Measurements from ENCODE around the gene PCCA.
"Not testable (repeated sequence)": the region's sequence is repeated elsewhere in the genome, so short reads cannot be mapped to it uniquely, and the experiment has no call there.

The PCCA gene

GRCh38 chr13:100300708-100301107 is 211.8 kb downstream of the PCCA start:
- DNase-seq, result no peak

- no peak for DNase-seq
Observed at GRCh38 chr13:100301418-100301817, 212.5 kb downstream of the PCCA start.

GRCh38 chr13:100302391-100302790 is 213.5 kb downstream of the PCCA start:
- no peak for DNase-seq

GRCh38 chr13:100304229-100304628 is 215.3 kb downstream of the PCCA start:
- DNase-seq, result no peak

GRCh38 chr13:100305398-100305797 is 216.5 kb downstream of the PCCA start:
- no peak for DNase-seq

- no peak for DNase-seq
Observed at GRCh38 chr13:100306030-100306429, 217.1 kb downstream of the PCCA start.

GRCh38 chr13:100306434-100306999 is 217.6 kb downstream of the PCCA start:
- no peak for DNase-seq

GRCh38 chr13:100314132-100314910 is 225.4 kb downstream of the PCCA start:
- DNase-seq, result no peak

GRCh38 chr13:100315522-100315921 is 226.6 kb downstream of the PCCA start:
- DNase-seq, result no peak

GRCh38 chr13:100318473-100318872 is 229.6 kb downstream of the PCCA start:
- not testable (repeated sequence) for DNase-seq

- no peak for DNase-seq
Observed at GRCh38 chr13:100323937-100324336, 235.0 kb downstream of the PCCA start.

GRCh38 chr13:100330662-100331061 is 241.8 kb downstream of the PCCA start:
- no peak for DNase-seq

- DNase-seq, result no peak
Observed at GRCh38 chr13:100333141-100333540, 244.2 kb downstream of the PCCA start.

GRCh38 chr13:100334214-100334613 is 245.3 kb downstream of the PCCA start:
- no peak for DNase-seq

- DNase-seq, result no peak
Observed at GRCh38 chr13:100336795-100337516, 248.1 kb downstream of the PCCA start.

- no peak for DNase-seq
Observed at GRCh38 chr13:100338275-100338674, 249.4 kb downstream of the PCCA start.

GRCh38 chr13:100339411-100339940 is 250.6 kb downstream of the PCCA start:
- DNase-seq, result no peak

- no peak for DNase-seq
Observed at GRCh38 chr13:100340865-100341264, 252.0 kb downstream of the PCCA start.

GRCh38 chr13:100341327-100341726 is 252.4 kb downstream of the PCCA start:
- DNase-seq, result no peak

GRCh38 chr13:100344544-100344943 is 255.7 kb downstream of the PCCA start:
- no peak for DNase-seq

GRCh38 chr13:100347968-100348367 is 259.1 kb downstream of the PCCA start:
- DNase-seq, result no peak

GRCh38 chr13:100349594-100349993 is 260.7 kb downstream of the PCCA start:
- DNase-seq, result no peak
